ENCODE results near the gene RETN. TPM values are rescaled to one million over a fixed set of nuclear protein-coding genes. Genes with fewer than 3 reads are reported as not detected.

RETN gene
- polyA plus RNA-seq, 2 of the 4 experiments (the other 2 are of a cell fraction): not detected

GRCh38 chr19:7698583-7698982, 29.7 kb downstream of the RETN start:
- POLR2A ChIA-PET: no interaction called here
- peak; percentile 56 to 70; a peak in 5 of 6 replicates for ATAC-seq
- WGBS (ENCODE audit: missing lambda C conversion rate): 17% methylated on average over 6 of the region's 11 CpGs

GRCh38 chr19:7699003-7699402, 30.2 kb downstream of the RETN start:
- H3K4me1 ChIP-seq: no peaks in the 10 kb centered on the region
- ChIA-PET POLR2A (no interaction called here), CTCF (interaction anchor here (0.6 to 2.1 kb wide), 5 partner anchors 18 to 345 kb away, joined by 3 to 6 read pairs (median 4); partner anchors contain the start of gene TRAPPC5)
- no peaks in the 10 kb centered on the region for H3K9me3 ChIP-seq
- H3K4me3 ChIP-seq: no peak overlapping the region
- DNase-seq (ENCODE audit: low read depth in 1 of 2, low spot score in 1 of 2) (no peak), ATAC-seq (peak; percentile 9 to 26; a peak in 3 of 6 replicates), FAIRE-seq (no peak)
- WGBS (ENCODE audit: missing lambda C conversion rate): 0% methylated on average over 2 of the region's 2 CpGs
- 0 out of 3 replicates have a peak overlapping the region, but pooled peaks have one; percentile 19 for H3K4me2 ChIP-seq
- TF ChIP-seq BCL3 (IDR thresholded peaks at IDR 0.05): no peak
- TF ChIP-seq, protein P1, sequence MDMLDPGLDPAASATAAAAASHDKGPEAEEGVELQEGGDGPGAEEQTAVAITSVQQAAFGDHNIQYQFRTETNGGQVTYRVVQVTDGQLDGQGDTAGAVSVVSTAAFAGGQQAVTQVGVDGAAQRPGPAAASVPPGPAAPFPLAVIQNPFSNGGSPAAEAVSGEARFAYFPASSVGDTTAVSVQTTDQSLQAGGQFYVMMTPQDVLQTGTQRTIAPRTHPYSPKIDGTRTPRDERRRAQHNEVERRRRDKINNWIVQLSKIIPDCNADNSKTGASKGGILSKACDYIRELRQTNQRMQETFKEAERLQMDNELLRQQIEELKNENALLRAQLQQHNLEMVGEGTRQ (IDR thresholded peaks at IDR 0.05): no peak
- TF ChIP-seq ESRRA (IDR thresholded peaks at IDR 0.05; ENCODE audit: borderline replicate concordance, low read length): no peak
- TF ChIP-seq, protein P2, sequence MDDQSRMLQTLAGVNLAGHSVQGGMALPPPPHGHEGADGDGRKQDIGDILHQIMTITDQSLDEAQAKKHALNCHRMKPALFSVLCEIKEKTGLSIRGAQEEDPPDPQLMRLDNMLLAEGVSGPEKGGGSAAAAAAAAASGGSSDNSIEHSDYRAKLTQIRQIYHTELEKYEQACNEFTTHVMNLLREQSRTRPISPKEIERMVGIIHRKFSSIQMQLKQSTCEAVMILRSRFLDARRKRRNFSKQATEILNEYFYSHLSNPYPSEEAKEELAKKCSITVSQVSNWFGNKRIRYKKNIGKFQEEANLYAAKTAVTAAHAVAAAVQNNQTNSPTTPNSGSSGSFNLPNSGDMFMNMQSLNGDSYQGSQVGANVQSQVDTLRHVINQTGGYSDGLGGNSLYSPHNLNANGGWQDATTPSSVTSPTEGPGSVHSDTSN (IDR thresholded peaks at IDR 0.05): no peak
- no peak for TF ChIP-seq SREBF2 (IDR thresholded peaks at IDR 0.05)
- no peak for TF ChIP-seq CHD4 (IDR thresholded peaks at IDR 0.05; ENCODE audit: borderline replicate concordance)
- TF ChIP-seq CBX2 (IDR thresholded peaks at IDR 0.05; ENCODE audit: borderline replicate concordance, low read depth): no peak
- no peak for TF ChIP-seq RARB (CRISPR knock-in tag; IDR thresholded peaks at IDR 0.05)
- TF ChIP-seq KDM5A (IDR thresholded peaks at IDR 0.05): no peak
- no peak for TF ChIP-seq GATA3 (IDR thresholded peaks at IDR 0.05; ENCODE audit: borderline replicate concordance)
- no peak for TF ChIP-seq EP300 (IDR thresholded peaks at IDR 0.05)
- no peak overlapping the region for H3K27ac ChIP-seq

More at GRCh38 chr19:7698583-7698982, 29.7 kb downstream of the RETN start:
- Histone ChIP-seq H3K9me3 (no peaks in the 10 kb centered on the region), H3K27ac (no peak overlapping the region), H3K4me2 (0 out of 3 replicates have a peak overlapping the region, but pooled peaks have one; percentile 19), H3K4me1 (no peaks in the 10 kb centered on the region), H3K4me3 (no peak overlapping the region)
- no peak for DNase-seq (ENCODE audit: low read depth in 1 of 2, low spot score in 1 of 2)
- CTCF ChIA-PET: interaction anchor here (0.6 to 2.2 kb wide), 6 partner anchors 8 to 344 kb away, joined by 3 to 6 read pairs (median 4); partner anchors contain the start of gene TRAPPC5
- no peak for FAIRE-seq
- TF ChIP-seq, protein P3, sequence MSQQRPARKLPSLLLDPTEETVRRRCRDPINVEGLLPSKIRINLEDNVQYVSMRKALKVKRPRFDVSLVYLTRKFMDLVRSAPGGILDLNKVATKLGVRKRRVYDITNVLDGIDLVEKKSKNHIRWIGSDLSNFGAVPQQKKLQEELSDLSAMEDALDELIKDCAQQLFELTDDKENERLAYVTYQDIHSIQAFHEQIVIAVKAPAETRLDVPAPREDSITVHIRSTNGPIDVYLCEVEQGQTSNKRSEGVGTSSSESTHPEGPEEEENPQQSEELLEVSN (IDR thresholded peaks at IDR 0.05; ENCODE audit: borderline replicate concordance, low read depth): no peak
- TF ChIP-seq CTCF (IDR thresholded peaks at IDR 0.05) (no peak), RNF2 (IDR thresholded peaks at IDR 0.05; ENCODE audit: borderline replicate concordance, low read depth) (no peak), MYC (IDR thresholded peaks at IDR 0.05; ENCODE audit: borderline replicate concordance, low read length) (no peak), NPAS2 (CRISPR knock-in tag; IDR thresholded peaks at IDR 0.05; ENCODE audit: borderline replicate concordance) (no peak), ZC3H11A (IDR thresholded peaks at IDR 0.05) (no peak), EHMT2 (IDR thresholded peaks at IDR 0.05; ENCODE audit: low read depth) (no peak), BCL3 (IDR thresholded peaks at IDR 0.05) (no peak), TP53 (CRISPR knock-in tag; IDR thresholded peaks at IDR 0.05) (no peak), NR3C1 (IDR thresholded peaks at IDR 0.05) (no peak)
- TF ChIP-seq, protein P4, sequence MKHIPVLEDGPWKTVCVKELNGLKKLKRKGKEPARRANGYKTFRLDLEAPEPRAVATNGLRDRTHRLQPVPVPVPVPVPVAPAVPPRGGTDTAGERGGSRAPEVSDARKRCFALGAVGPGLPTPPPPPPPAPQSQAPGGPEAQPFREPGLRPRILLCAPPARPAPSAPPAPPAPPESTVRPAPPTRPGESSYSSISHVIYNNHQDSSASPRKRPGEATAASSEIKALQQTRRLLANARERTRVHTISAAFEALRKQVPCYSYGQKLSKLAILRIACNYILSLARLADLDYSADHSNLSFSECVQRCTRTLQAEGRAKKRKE (CRISPR knock-in tag; IDR thresholded peaks at IDR 0.05; ENCODE audit: low read depth): no peak
